Osteoblast (primary cell): ENCODE data around the gene SLC35F1. TPM values are rescaled to one million over a fixed set of nuclear protein-coding genes. Genes with fewer than 3 reads are reported as not detected.

Experiments used
- DNase-seq: peaks from one replicate; pipeline ENCODE4 v3.0.0; 2011; ENCODE audit warnings: low spot score, mixed read lengths; ENCODE audit not compliant: insufficient read length; ENCODE audit errors: missing footprints
- H2AFZ ChIP-seq: 2 replicates; pipeline ENCODE4 v1.6.0; 2011; ENCODE audit warnings: mild to moderate bottlenecking, low read length
- H3K27ac ChIP-seq: 2 replicates; pipeline ENCODE4 v1.5.1; 2011; ENCODE audit warnings: mild to moderate bottlenecking, low read depth, low read length, moderate library complexity
- H3K27me3 ChIP-seq: 2 replicates; pipeline ENCODE4 v1.6.0; 2012; ENCODE audit warnings: mild to moderate bottlenecking, control low read depth, inconsistent platforms, low read length, moderate library complexity; ENCODE audit not compliant: insufficient read depth
- H3K36me3 ChIP-seq: 2 replicates; pipeline ENCODE4 v1.5.1; 2011; ENCODE audit warnings: mild to moderate bottlenecking, low read length, control low read depth, moderate library complexity; ENCODE audit not compliant: insufficient read depth
- H3K4me1 ChIP-seq: 2 replicates; pipeline ENCODE4 v1.5.1; 2011; ENCODE audit warnings: mild to moderate bottlenecking, low read length, control low read depth, moderate library complexity; ENCODE audit not compliant: insufficient read depth
- H3K4me2 ChIP-seq: 2 replicates; pipeline ENCODE4 v1.6.0; 2011; ENCODE audit warnings: mild to moderate bottlenecking, low read length; ENCODE audit not compliant: insufficient read depth
- H3K4me3 ChIP-seq: fragments of 200-600 bp; sonication (generic); 3 replicates; pipeline ENCODE4 v1.5.1; 2012; ENCODE audit warnings: mild to moderate bottlenecking, low read length, inconsistent platforms; ENCODE audit not compliant: insufficient read depth
- H3K79me2 ChIP-seq: 2 replicates; pipeline ENCODE4 v1.6.0; 2012; ENCODE audit warnings: mild to moderate bottlenecking, low read length, control low read depth, inconsistent platforms; ENCODE audit not compliant: insufficient read depth
- H3K9me3 ChIP-seq: 2 replicates; pipeline ENCODE4 v1.5.1; 2011; ENCODE audit warnings: low read depth, low read length, control low read depth
- H4K20me1 ChIP-seq: 2 replicates; pipeline ENCODE4 v1.6.0; 2012; ENCODE audit warnings: mild to moderate bottlenecking, low read length, control low read depth; ENCODE audit not compliant: insufficient read depth
- total RNA-seq: library from RNA; depleted of rRNA; stranded (reverse); fragments of >200 nt; gene quantifications from 2 replicates; pipeline ENCODE4 v1.2.3, GENCODE V29; 2012
- TF ChIP-seq, protein P1 (sequence below): IDR thresholded peaks from 2 replicates; pipeline ENCODE4 v1.5.1; 2011; ENCODE audit warnings: mild to moderate bottlenecking, low read depth, low read length, moderate library complexity; ENCODE audit errors: extremely low read depth

The SLC35F1 gene
- total RNA-seq, 1 donor = under 0.01 TPM

DNA sequence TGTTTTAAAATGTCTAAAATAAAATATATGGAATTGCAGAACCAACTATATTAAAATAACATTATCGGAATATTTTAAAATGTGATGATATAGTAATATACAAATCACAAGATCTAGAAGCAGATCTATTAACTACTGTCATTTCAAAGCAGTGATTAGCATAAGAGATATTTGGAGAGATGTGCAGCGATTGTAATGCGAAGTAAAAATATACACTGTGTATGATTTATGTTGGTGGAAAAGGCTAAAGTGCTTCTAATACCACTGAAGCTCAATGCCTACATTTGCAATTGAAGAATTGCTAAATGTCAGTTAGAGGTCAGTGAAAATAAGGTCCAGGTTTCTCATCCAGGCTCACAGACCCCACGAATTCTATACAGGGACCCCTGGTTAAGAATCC, 392.4 kb downstream of the SLC35F1 start:
- no peak overlapping the region for H3K4me2 ChIP-seq
- H3K79me2 ChIP-seq = no peaks in the 10 kb centered on the region
- H3K9me3 ChIP-seq = no peaks in the 10 kb centered on the region
- no peak overlapping the region for H3K27ac ChIP-seq
- no peak overlapping the region for H3K4me3 ChIP-seq
- peaks cover 4% of the 10 kb centered on the region for H3K4me1 ChIP-seq
- TF ChIP-seq, protein P1, sequence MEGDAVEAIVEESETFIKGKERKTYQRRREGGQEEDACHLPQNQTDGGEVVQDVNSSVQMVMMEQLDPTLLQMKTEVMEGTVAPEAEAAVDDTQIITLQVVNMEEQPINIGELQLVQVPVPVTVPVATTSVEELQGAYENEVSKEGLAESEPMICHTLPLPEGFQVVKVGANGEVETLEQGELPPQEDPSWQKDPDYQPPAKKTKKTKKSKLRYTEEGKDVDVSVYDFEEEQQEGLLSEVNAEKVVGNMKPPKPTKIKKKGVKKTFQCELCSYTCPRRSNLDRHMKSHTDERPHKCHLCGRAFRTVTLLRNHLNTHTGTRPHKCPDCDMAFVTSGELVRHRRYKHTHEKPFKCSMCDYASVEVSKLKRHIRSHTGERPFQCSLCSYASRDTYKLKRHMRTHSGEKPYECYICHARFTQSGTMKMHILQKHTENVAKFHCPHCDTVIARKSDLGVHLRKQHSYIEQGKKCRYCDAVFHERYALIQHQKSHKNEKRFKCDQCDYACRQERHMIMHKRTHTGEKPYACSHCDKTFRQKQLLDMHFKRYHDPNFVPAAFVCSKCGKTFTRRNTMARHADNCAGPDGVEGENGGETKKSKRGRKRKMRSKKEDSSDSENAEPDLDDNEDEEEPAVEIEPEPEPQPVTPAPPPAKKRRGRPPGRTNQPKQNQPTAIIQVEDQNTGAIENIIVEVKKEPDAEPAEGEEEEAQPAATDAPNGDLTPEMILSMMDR = no peak
- H3K27me3 ChIP-seq = no peaks in the 10 kb centered on the region
- no peak for DNase-seq
- H3K36me3 ChIP-seq = no peaks in the 10 kb centered on the region
- no peak overlapping the region for H2AFZ ChIP-seq
- no peaks in the 10 kb centered on the region for H4K20me1 ChIP-seq

DNA sequence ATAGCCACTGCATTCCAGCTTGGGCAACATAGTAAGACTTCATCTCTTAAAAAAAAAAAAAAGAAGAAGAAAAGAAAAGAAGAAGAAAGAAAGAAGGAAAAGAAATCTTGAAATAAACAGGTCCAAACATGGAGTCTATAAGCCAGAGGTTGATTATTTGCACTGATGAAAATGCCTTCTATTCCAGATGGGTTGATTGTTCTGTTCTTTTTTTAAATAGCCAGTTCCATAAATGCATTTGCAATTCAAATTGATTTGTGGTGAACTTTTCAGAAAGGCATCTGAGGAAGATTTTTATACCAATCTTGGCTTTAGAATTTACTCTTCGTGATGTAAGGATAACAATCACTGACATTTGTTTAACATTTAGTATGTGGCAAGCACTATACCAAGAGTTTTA, 397.3 kb downstream of the SLC35F1 start:
- Histone ChIP-seq H3K27me3 (no peaks in the 10 kb centered on the region), H3K36me3 (no peaks in the 10 kb centered on the region), H3K4me3 (no peak overlapping the region), H3K9me3 (no peaks in the 10 kb centered on the region), H3K4me1 (no peaks in the 10 kb centered on the region), H4K20me1 (no peaks in the 10 kb centered on the region), H2AFZ (no peak overlapping the region), H3K4me2 (no peak overlapping the region), H3K27ac (no peak overlapping the region), H3K79me2 (no peaks in the 10 kb centered on the region)
- TF ChIP-seq, protein P1 = no peak
- DNase-seq = no peak

DNA sequence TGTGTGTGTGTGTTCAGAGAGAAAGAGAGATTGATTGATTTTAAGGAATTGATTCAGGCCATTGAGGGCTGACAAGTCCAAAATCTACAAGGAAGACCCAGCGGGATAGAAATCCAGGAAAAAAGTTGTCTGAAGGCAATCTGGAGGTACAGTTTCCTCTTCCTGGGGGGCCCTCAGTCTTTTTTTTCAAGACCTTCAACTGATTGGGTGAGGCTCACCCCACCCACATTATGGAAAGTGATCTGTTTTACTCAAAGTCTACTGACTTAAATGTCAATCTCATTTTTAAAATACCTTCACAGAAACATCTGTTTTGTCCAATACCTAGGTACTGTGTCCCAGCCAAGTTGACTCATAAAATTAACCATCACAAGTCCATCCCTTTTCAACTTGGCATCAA, 398.0 kb downstream of the SLC35F1 start:
- TF ChIP-seq, protein P1 = no peak
- Histone ChIP-seq H3K36me3 (no peaks in the 10 kb centered on the region), H3K9me3 (no peaks in the 10 kb centered on the region), H3K4me1 (no peaks in the 10 kb centered on the region), H3K4me2 (no peak overlapping the region), H3K4me3 (no peak overlapping the region), H3K27ac (no peak overlapping the region), H4K20me1 (no peaks in the 10 kb centered on the region), H3K79me2 (no peaks in the 10 kb centered on the region), H2AFZ (no peak overlapping the region), H3K27me3 (no peaks in the 10 kb centered on the region)
- no peak for DNase-seq

DNA sequence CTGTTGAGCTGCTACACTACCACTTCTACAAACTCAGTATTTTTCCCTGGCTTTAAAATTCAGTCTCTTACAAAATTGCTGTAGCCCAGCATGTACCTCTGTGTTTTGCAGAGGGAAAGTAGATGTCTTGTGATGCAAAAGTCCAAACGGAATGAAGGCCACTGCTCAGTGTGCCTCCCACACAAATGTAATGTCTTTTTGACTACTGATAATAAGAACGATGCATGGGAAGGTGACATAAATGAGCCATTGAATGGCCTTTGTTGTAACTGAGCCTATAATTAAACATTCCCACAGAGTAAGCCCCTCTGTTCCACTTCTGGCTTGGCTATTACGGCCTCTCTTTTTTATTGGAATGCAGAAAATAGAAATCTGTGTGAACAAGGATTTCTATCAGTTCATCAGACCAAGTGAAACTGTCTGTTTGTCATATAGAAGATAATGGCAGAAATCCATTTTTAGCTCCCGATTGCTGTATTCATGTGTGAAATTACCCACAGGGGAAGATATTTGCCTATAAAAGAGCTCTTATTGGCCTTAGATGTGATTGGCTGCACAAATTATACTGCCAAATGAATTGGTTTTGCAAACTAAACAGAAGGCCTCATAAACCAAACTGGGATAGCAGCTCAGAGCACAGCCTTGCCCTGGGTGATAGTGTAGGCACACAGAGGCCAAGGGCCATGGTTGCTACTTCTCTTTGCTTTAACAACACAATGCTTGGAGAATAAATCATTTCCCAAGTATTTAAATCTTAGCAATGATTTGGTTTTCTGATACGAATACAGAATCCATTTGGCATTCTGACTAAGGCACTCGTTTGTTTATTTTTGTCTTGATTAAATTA, 399.6 kb downstream of the SLC35F1 start:
- Histone ChIP-seq H3K4me3 (no peak overlapping the region), H2AFZ (no peak overlapping the region), H3K79me2 (no peaks in the 10 kb centered on the region), H4K20me1 (no peaks in the 10 kb centered on the region), H3K4me1 (no peaks in the 10 kb centered on the region), H3K4me2 (no peak overlapping the region), H3K9me3 (no peaks in the 10 kb centered on the region), H3K27ac (no peak overlapping the region), H3K36me3 (no peaks in the 10 kb centered on the region), H3K27me3 (no peaks in the 10 kb centered on the region)
- DNase-seq = no peak
- TF ChIP-seq, protein P1 = no peak
